Measurements from ENCODE around the gene SPART.

The SPART gene

GRCh38 chr13:36363366-36363863, 17.2 kb upstream of the SPART start:
- Histone ChIP-seq H3K4me1 (ENCODE audit: control insufficient read depth in 1 of 2, insufficient read depth in 1 of 2, low read depth in 1 of 2, low read length in 1 of 2) (peaks cover 0 to 24% of the 10 kb centered on the region in 2 experiments), H3K4me3 (ENCODE audit: low read depth in 1 of 2, low read length in 1 of 2) (no peak overlapping the region), H3K27ac (no peak overlapping the region), H3K27me3 (no peaks in the 10 kb centered on the region), H3K9me3 (no peaks in the 10 kb centered on the region), H3K36me3 (no peaks in the 10 kb centered on the region)
- no peak for TF ChIP-seq CTCF (IDR thresholded peaks at IDR 0.05)

GRCh38 chr13:36362914-36363313, 16.7 kb upstream of the SPART start:
- Histone ChIP-seq H3K4me1 (ENCODE audit: control insufficient read depth in 1 of 2, insufficient read depth in 1 of 2, low read depth in 1 of 2, low read length in 1 of 2) (peaks cover 0 to 24% of the 10 kb centered on the region in 2 experiments), H3K4me3 (ENCODE audit: low read depth in 1 of 2, low read length in 1 of 2) (no peak overlapping the region), H3K36me3 (no peaks in the 10 kb centered on the region), H3K9me3 (no peaks in the 10 kb centered on the region), H3K27me3 (no peaks in the 10 kb centered on the region), H3K27ac (no peak overlapping the region)
- no peak for TF ChIP-seq CTCF (IDR thresholded peaks at IDR 0.05)

- no peaks in the 10 kb centered on the region for H3K9me3 ChIP-seq
- H3K4me1 ChIP-seq (ENCODE audit: control insufficient read depth in 1 of 2, insufficient read depth in 1 of 2, low read depth in 1 of 2, low read length in 1 of 2), result peaks cover 0 to 24% of the 10 kb centered on the region in 2 experiments
- no peaks in the 10 kb centered on the region for H3K36me3 ChIP-seq
- H3K4me3 ChIP-seq (ENCODE audit: low read depth in 1 of 2, low read length in 1 of 2), result no peak overlapping the region
- no peak for TF ChIP-seq CTCF (IDR thresholded peaks at IDR 0.05)
- H3K27me3 ChIP-seq, result no peaks in the 10 kb centered on the region
- no peak overlapping the region for H3K27ac ChIP-seq
Observed at GRCh38 chr13:36362251-36362650, 16.1 kb upstream of the SPART start.

GRCh38 chr13:36360903-36361302, 14.7 kb upstream of the SPART start:
- no peak for TF ChIP-seq CTCF (IDR thresholded peaks at IDR 0.05)
- Histone ChIP-seq H3K36me3 (no peaks in the 10 kb centered on the region), H3K4me3 (ENCODE audit: low read depth in 1 of 2, low read length in 1 of 2) (no peak overlapping the region), H3K4me1 (ENCODE audit: control insufficient read depth in 1 of 2, insufficient read depth in 1 of 2, low read depth in 1 of 2, low read length in 1 of 2) (peaks cover 0 to 24% of the 10 kb centered on the region in 2 experiments), H3K27ac (no peak overlapping the region), H3K9me3 (no peaks in the 10 kb centered on the region), H3K27me3 (no peaks in the 10 kb centered on the region)

- H3K4me3 ChIP-seq (ENCODE audit: low read depth in 1 of 2, low read length in 1 of 2), result no peak overlapping the region
- H3K27ac ChIP-seq, result no peak overlapping the region
- no peaks in the 10 kb centered on the region for H3K36me3 ChIP-seq
- no peak for TF ChIP-seq CTCF (IDR thresholded peaks at IDR 0.05)
- H3K4me1 ChIP-seq (ENCODE audit: control insufficient read depth in 1 of 2, insufficient read depth in 1 of 2, low read depth in 1 of 2, low read length in 1 of 2), result peaks cover 0 to 24% of the 10 kb centered on the region in 2 experiments
- no peaks in the 10 kb centered on the region for H3K9me3 ChIP-seq
- no peaks in the 10 kb centered on the region for H3K27me3 ChIP-seq
Observed at GRCh38 chr13:36359301-36359950, 13.2 kb upstream of the SPART start.
